Gastrocnemius medialis (tissue), 4 donors: ENCODE measurements around the gene FXYD4. TPM values are rescaled to one million over a fixed set of nuclear protein-coding genes. Genes with fewer than 3 reads are reported as not detected.

ENCODE experiments used
- ATAC-seq, 2 donors: fragments of 150-250 bp; one replicate each; pipeline ENCODE4 v1.9.1; 2016
- DNase-seq, 2 donors: peaks; one replicate each; pipeline ENCODE4 v3.0.0-alpha.2; 2019
- H3K27ac ChIP-seq, 4 donors: fragments of 200-600 bp; sonication (generic); 1 replicate in 1 of 4; 2 replicates in 3 of 4; pipeline ENCODE4 v1.5.1; 2016 to 2018; ENCODE audit warnings: mild to moderate bottlenecking in 2 of 4, moderate library complexity in 1 of 4
- H3K27me3 ChIP-seq, 3 donors: fragments of 200-600 bp; sonication (generic) in 2 of 3; 1 replicate in 1 of 3; 2 replicates in 2 of 3; pipeline versions ENCODE4 v1.5.1 to v1.6.0; 2016 to 2019; ENCODE audit warnings: mild to moderate bottlenecking in 1 of 3, moderate library complexity in 1 of 3
- H3K36me3 ChIP-seq, 2 donors: fragments of 200-600 bp; sonication (generic) in 1 of 2; one replicate each; pipeline ENCODE4 v1.5.1; 2017 to 2018
- H3K4me1 ChIP-seq, 2 donors: fragments of 200-600 bp; sonication (generic) in 1 of 2; one replicate each; pipeline ENCODE4 v1.5.1; 2016 to 2017; ENCODE audit warnings: mild to moderate bottlenecking in 2 of 2
- H3K4me3 ChIP-seq, 4 donors: fragments of 200-600 bp; sonication (generic) in 3 of 4; 1 replicate in 1 of 4; 2 replicates in 3 of 4; pipeline ENCODE4 v1.5.1; 2016 to 2019; ENCODE audit warnings: mild to moderate bottlenecking in 2 of 4
- H3K9me3 ChIP-seq, 3 donors: fragments of 200-600 bp; sonication (generic) in 2 of 3; 1 replicate in 1 of 3; 2 replicates in 2 of 3; pipeline ENCODE4 v1.5.1; 2016 to 2019
- CTCF ChIP-seq, 5 experiments: fragments of 450-650 bp in 3 of 5; fragments of 200-600 bp in 2 of 5; sonication (generic) in 2 of 5; IDR thresholded peaks in 4 of 5; conservative IDR thresholded peaks in 1 of 5; 1 replicate in 4 of 5; 2 replicates in 1 of 5; pipeline ENCODE4 v1.5.1; 2016 to 2019; ENCODE audit warnings: antibody characterized with exemption in 5 of 5, mild to moderate bottlenecking in 3 of 5, moderate library complexity in 3 of 5
- POLR2A ChIP-seq, 2 donors: fragments of 450-650 bp; IDR thresholded peaks; one replicate each; pipeline ENCODE4 v1.6.1; 2017; ENCODE audit warnings: antibody characterized with exemption in 2 of 2, mild to moderate bottlenecking in 2 of 2, moderate library complexity in 2 of 2
- in situ Hi-C, 4 donors: fragments of 200-750 bp; cut with MboI; loops; one replicate each; pipeline versions ENCODE4 v1.15.0 to v1.8.0; 2017; ENCODE audit warnings: low sequenced_read_pairs in 4 of 4
- intact Hi-C: fragments of 100-400 bp; cut with DNase I; formaldehyde crosslinking; loops from one replicate; pipeline ENCODE4 v1.15.1; 2023; ENCODE audit warnings: low total_unique reads
- total RNA-seq, 4 donors: library from RNA; depleted of rRNA; stranded (reverse); fragments of >200 nt; gene quantifications; one replicate each; pipeline versions ENCODE4 v1.1.0 to v1.2.3, GENCODE V29; 2016

The FXYD4 gene
- total RNA-seq, 4 donors from 2014 or later = not detected

- intact Hi-C loops = no loop called here
- Histone ChIP-seq H3K4me3 (no peak overlapping the region), H3K4me1 (no peaks in the 10 kb centered on the region), H3K27ac (no peak overlapping the region), H3K9me3 (no peaks in the 10 kb centered on the region), H3K36me3 (no peaks in the 10 kb centered on the region), H3K27me3 (no peaks in the 10 kb centered on the region)
- DNase-seq (no peak), ATAC-seq (no peak)
- in situ Hi-C loops = no loop called here
- TF ChIP-seq POLR2A (IDR thresholded peaks at IDR 0.05) = no peak
- no peak for TF ChIP-seq CTCF (IDR thresholded peaks at IDR 0.05 in 4 of 5, conservative IDR thresholded peaks at IDR 0.05 in 1 of 5)
These were observed 9.3 kb downstream of the FXYD4 start for GRCh38 chr10:43380610-43381222.

- in situ Hi-C loops (no loop called here), intact Hi-C loops (no loop called here)
- Histone ChIP-seq H3K4me3 (no peak overlapping the region), H3K9me3 (no peaks in the 10 kb centered on the region), H3K36me3 (peaks cover 0 to 26% of the 10 kb centered on the region in 2 donors), H3K4me1 (no peaks in the 10 kb centered on the region), H3K27ac (no peak overlapping the region), H3K27me3 (no peaks in the 10 kb centered on the region)
- DNase-seq = no peak
- TF ChIP-seq CTCF (IDR thresholded peaks at IDR 0.05 in 4 of 5, conservative IDR thresholded peaks at IDR 0.05 in 1 of 5) (no peak), POLR2A (IDR thresholded peaks at IDR 0.05) (no peak)
- ATAC-seq = no peak
These were observed 12.0 kb downstream of the FXYD4 start for GRCh38 chr10:43383204-43383971.

GRCh38 chr10:43384252-43385221 is 13.1 kb downstream of the FXYD4 start:
- no peak for DNase-seq
- peaks cover 0 to 38% of the 10 kb centered on the region in 2 donors for H3K36me3 ChIP-seq
- ATAC-seq = no peak
- no peaks in the 10 kb centered on the region for H3K4me1 ChIP-seq
- in situ Hi-C loops = no loop called here
- no peak overlapping the region for H3K4me3 ChIP-seq
- no peak for TF ChIP-seq CTCF (IDR thresholded peaks at IDR 0.05 in 4 of 5, conservative IDR thresholded peaks at IDR 0.05 in 1 of 5)
- H3K27ac ChIP-seq = no peak overlapping the region
- intact Hi-C loops = no loop called here
- H3K27me3 ChIP-seq = no peaks in the 10 kb centered on the region
- H3K9me3 ChIP-seq = no peaks in the 10 kb centered on the region

GRCh38 chr10:43385412-43386004 is 14.1 kb downstream of the FXYD4 start:
- DNase-seq (no peak), ATAC-seq (no peak)
- H3K27me3 ChIP-seq = no peaks in the 10 kb centered on the region
- intact Hi-C loops (no loop called here), in situ Hi-C loops (no loop called here)
- TF ChIP-seq POLR2A (IDR thresholded peaks at IDR 0.05) (no peak), CTCF (IDR thresholded peaks at IDR 0.05 in 4 of 5, conservative IDR thresholded peaks at IDR 0.05 in 1 of 5) (no peak)
- H3K4me3 ChIP-seq = no peak overlapping the region
- no peaks in the 10 kb centered on the region for H3K9me3 ChIP-seq
- peaks cover 0 to 48% of the 10 kb centered on the region in 2 donors for H3K36me3 ChIP-seq
- no peak overlapping the region for H3K27ac ChIP-seq
- H3K4me1 ChIP-seq = peaks cover 4 to 7% of the 10 kb centered on the region in 2 donors
